ENCODE measurements around the gene GLB1L2.

GLB1L2 gene

DNA sequence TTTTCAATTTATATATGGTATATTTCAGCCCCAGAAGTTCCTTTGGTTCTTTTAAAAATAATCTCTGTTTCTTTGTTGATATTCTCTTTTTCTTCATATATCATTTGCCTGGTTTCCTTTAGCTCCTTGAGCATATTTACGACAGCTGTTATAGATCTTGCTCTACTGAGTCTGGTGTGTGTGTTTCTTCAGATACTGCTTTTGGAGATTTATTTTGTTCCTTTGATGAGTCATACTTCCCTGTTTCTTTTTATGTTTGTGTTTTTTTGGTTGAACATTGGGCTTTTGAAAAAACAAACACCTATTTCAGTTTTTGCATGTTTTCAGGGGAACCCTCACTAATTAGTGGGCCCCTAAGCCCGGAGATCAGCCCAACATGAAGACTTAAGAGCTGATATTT, 23.3 kb downstream of the GLB1L2 start:
- no peak overlapping the region for H3K4me3 ChIP-seq (ENCODE audit: insufficient read depth, low read length, poor library complexity, severe bottlenecking)
- H3K27me3 ChIP-seq (ENCODE audit: low read length) = no peaks in the 10 kb centered on the region
- H4K20me1 ChIP-seq (ENCODE audit: low read depth, low read length) = no peaks in the 10 kb centered on the region
- TF ChIP-seq, protein P1, sequence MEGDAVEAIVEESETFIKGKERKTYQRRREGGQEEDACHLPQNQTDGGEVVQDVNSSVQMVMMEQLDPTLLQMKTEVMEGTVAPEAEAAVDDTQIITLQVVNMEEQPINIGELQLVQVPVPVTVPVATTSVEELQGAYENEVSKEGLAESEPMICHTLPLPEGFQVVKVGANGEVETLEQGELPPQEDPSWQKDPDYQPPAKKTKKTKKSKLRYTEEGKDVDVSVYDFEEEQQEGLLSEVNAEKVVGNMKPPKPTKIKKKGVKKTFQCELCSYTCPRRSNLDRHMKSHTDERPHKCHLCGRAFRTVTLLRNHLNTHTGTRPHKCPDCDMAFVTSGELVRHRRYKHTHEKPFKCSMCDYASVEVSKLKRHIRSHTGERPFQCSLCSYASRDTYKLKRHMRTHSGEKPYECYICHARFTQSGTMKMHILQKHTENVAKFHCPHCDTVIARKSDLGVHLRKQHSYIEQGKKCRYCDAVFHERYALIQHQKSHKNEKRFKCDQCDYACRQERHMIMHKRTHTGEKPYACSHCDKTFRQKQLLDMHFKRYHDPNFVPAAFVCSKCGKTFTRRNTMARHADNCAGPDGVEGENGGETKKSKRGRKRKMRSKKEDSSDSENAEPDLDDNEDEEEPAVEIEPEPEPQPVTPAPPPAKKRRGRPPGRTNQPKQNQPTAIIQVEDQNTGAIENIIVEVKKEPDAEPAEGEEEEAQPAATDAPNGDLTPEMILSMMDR (IDR thresholded peaks at IDR 0.05; ENCODE audit: insufficient read depth, low read length, poor library complexity, severe bottlenecking) = no peak
- TF ChIP-seq EZH2phosphoT487 (conservative IDR thresholded peaks at IDR 0.05; ENCODE audit: low read length) = no peak
- no peaks in the 10 kb centered on the region for H3K9me3 ChIP-seq (ENCODE audit: insufficient read depth, low read length)
- no peaks in the 10 kb centered on the region for H3K9me2 ChIP-seq (replicated peaks; ENCODE audit: insufficient read depth, low read length)
- no peaks in the 10 kb centered on the region for H3F3A ChIP-seq (ENCODE audit: insufficient read depth)
- no peaks in the 10 kb centered on the region for H3K79me2 ChIP-seq (ENCODE audit: insufficient read depth, low read length)
- H3K4me2 ChIP-seq (ENCODE audit: low read depth, low read length, poor library complexity, severe bottlenecking) = no peak overlapping the region
- no peak overlapping the region for H2AFZ ChIP-seq (ENCODE audit: low read depth, low read length, severe bottlenecking)
- H3K9ac ChIP-seq (ENCODE audit: low read length) = no peak overlapping the region
- H3K36me3 ChIP-seq (ENCODE audit: low read length) = no peaks in the 10 kb centered on the region
- H3K27ac ChIP-seq (ENCODE audit: low read depth, low read length) = no peak overlapping the region

DNA sequence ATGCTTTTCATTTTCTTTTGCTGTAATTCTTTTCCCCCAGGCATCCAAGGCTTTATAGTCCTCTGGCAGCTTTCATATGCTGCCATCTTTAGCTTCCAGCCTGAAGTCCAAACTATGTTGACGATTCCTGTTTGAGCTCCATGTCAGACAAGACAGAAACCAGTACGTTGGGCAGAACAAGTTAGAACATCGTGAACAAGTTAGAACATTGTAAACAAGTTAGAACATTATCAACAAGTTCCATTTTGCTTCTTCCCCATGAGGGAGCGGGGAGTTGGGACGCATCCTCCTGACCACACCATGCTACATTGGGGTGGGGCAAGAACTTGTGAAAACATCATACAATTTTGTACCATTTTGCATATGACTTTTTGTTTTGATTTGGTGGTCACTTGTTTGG, 23.9 kb downstream of the GLB1L2 start:
- Histone ChIP-seq H2AFZ (ENCODE audit: low read depth, low read length, severe bottlenecking) (no peak overlapping the region), H3K9me3 (ENCODE audit: insufficient read depth, low read length) (no peaks in the 10 kb centered on the region), H3K9ac (ENCODE audit: low read length) (no peak overlapping the region), H3F3A (ENCODE audit: insufficient read depth) (no peaks in the 10 kb centered on the region), H3K79me2 (ENCODE audit: insufficient read depth, low read length) (no peaks in the 10 kb centered on the region), H4K20me1 (ENCODE audit: low read depth, low read length) (no peaks in the 10 kb centered on the region), H3K4me3 (ENCODE audit: insufficient read depth, low read length, poor library complexity, severe bottlenecking) (no peak overlapping the region), H3K27me3 (ENCODE audit: low read length) (no peaks in the 10 kb centered on the region), H3K36me3 (ENCODE audit: low read length) (no peaks in the 10 kb centered on the region), H3K4me2 (ENCODE audit: low read depth, low read length, poor library complexity, severe bottlenecking) (no peak overlapping the region), H3K27ac (ENCODE audit: low read depth, low read length) (no peak overlapping the region), H3K9me2 (replicated peaks; ENCODE audit: insufficient read depth, low read length) (no peaks in the 10 kb centered on the region)
- no peak for TF ChIP-seq EZH2phosphoT487 (conservative IDR thresholded peaks at IDR 0.05; ENCODE audit: low read length)
- TF ChIP-seq, protein P1 (IDR thresholded peaks at IDR 0.05; ENCODE audit: insufficient read depth, low read length, poor library complexity, severe bottlenecking) = no peak

DNA sequence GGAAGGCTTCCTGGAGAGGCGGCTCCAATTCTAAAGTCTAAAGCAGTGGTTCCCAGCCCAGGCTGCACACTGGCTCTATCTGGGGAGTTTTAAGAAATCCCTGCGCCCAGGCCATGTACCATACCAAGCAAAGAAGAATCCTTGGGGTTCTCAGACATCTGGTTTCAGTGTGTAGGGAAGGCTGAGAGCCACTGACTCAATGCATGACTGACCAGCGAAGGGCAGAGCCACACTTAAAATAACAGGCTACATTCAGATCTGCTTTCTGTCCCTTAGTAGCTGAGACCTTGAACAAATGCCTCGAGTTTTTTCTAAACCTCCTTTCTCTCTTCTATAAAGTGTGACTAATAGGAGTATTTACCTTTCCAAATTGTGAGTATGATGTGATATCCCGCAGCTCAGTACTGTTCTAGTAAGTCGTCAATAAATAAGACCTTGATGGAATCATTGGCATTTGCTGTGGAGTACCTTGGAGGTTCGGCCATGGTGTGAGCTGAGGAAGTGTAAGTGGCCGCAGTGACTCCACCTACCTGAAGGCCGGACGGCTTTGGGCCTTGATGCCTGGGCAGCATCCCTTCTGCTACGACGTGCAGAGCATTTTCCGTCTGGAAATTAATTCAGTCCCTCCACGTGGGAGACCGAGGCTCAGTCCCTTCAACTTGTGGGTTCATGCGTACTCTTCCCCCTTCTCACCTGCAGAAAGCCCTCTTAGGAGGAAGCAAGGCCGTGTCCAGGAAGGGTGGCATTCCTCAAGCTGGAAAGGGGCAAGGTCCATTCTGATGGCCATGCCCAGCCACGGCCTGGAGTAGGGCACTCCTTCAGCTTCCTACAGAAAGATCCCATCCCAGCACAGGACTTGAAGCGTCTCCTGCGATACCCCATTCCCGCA, 25.1 kb downstream of the GLB1L2 start:
- Histone ChIP-seq H2AFZ (ENCODE audit: low read depth, low read length, severe bottlenecking) (no peak overlapping the region), H3K9me2 (replicated peaks; ENCODE audit: insufficient read depth, low read length) (no peaks in the 10 kb centered on the region), H3K79me2 (ENCODE audit: insufficient read depth, low read length) (no peaks in the 10 kb centered on the region), H3K27me3 (ENCODE audit: low read length) (no peaks in the 10 kb centered on the region), H3K36me3 (ENCODE audit: low read length) (no peaks in the 10 kb centered on the region), H3K4me2 (ENCODE audit: low read depth, low read length, poor library complexity, severe bottlenecking) (no peak overlapping the region), H4K20me1 (ENCODE audit: low read depth, low read length) (no peaks in the 10 kb centered on the region), H3K4me3 (ENCODE audit: insufficient read depth, low read length, poor library complexity, severe bottlenecking) (no peak overlapping the region), H3K9me3 (ENCODE audit: insufficient read depth, low read length) (no peaks in the 10 kb centered on the region), H3F3A (ENCODE audit: insufficient read depth) (no peaks in the 10 kb centered on the region), H3K9ac (ENCODE audit: low read length) (no peak overlapping the region), H3K27ac (ENCODE audit: low read depth, low read length) (no peak overlapping the region)
- TF ChIP-seq, protein P1 (IDR thresholded peaks at IDR 0.05; ENCODE audit: insufficient read depth, low read length, poor library complexity, severe bottlenecking) = no peak
- TF ChIP-seq EZH2phosphoT487 (conservative IDR thresholded peaks at IDR 0.05; ENCODE audit: low read length) = no peak
